GM12878 (cell line): ENCODE measurements around the gene CYBC1.

Experiments used
- CTCF ChIP-seq, 3 experiments: IDR thresholded peaks in 2 of 3; conservative IDR thresholded peaks in 1 of 3; 2 replicates each; pipeline ENCODE4 v1.5.1; 2011; ENCODE audit warnings: low read depth in 3 of 3, low read length in 3 of 3, mild to moderate bottlenecking in 3 of 3, control low read depth in 2 of 3, moderate library complexity in 2 of 3, inconsistent platforms in 1 of 3, mixed read lengths in 1 of 3; ENCODE audit not compliant: control insufficient read depth in 2 of 3, insufficient read depth in 1 of 3; ENCODE audit errors: extremely low read depth in 1 of 3
- GABPA ChIP-seq: IDR thresholded peaks from 2 replicates; pipeline ENCODE4 v1.6.1; 2014; ENCODE audit warnings: antibody characterized with exemption, low read depth, mild to moderate bottlenecking, inconsistent platforms
- KAT2A ChIP-seq: conservative IDR thresholded peaks from 2 replicates; pipeline ENCODE4 v1.6.1; 2011; ENCODE audit warnings: low read depth, low read length; ENCODE audit not compliant: control insufficient read depth
- ZNF217 ChIP-seq: fragments of 450-650 bp; IDR thresholded peaks from 2 replicates; pipeline ENCODE4 v1.6.1; 2017; ENCODE audit warnings: antibody characterized with exemption, mild to moderate bottlenecking

GRCh38 chr17:82400206-82400605 is 50.3 kb downstream of the CYBC1 start:
- no peak for TF ChIP-seq CTCF (IDR thresholded peaks at IDR 0.05 in 2 of 3, conservative IDR thresholded peaks at IDR 0.05 in 1 of 3; ENCODE audit: control insufficient read depth in 2 of 3, extremely low read depth in 1 of 3, insufficient read depth in 1 of 3, low read depth in 3 of 3, low read length in 3 of 3)
- TF ChIP-seq GABPA: no peak
- TF ChIP-seq KAT2A: no peak
- TF ChIP-seq ZNF217: no peak
